Endodermal cell (in vitro differentiated cells): ENCODE measurements around the gene DENND10. TPM values are rescaled to one million over a fixed set of nuclear protein-coding genes. Genes with fewer than 3 reads are reported as not detected.
A peak's percentile ranks its signal among the peaks of the same experiment; 100 is the strongest.

ENCODE experiments used
- DNase-seq: peaks from one replicate; pipeline ENCODE4 v3.0.0-alpha.2; 2017
- H3K27ac ChIP-seq: 2 replicates; pipeline ENCODE4 v1.5.1; 2013; ENCODE audit warnings: mild to moderate bottlenecking, low read depth, low read length, moderate library complexity
- H3K27me3 ChIP-seq: 2 replicates; pipeline ENCODE4 v1.6.1; 2013; ENCODE audit warnings: mild to moderate bottlenecking, low read length, moderate library complexity; ENCODE audit not compliant: insufficient read depth, control insufficient read depth, poor library complexity, severe bottlenecking
- H3K36me3 ChIP-seq: 2 replicates; pipeline ENCODE4 v1.7.0; 2013; ENCODE audit warnings: mild to moderate bottlenecking, low read length, moderate library complexity; ENCODE audit not compliant: control insufficient read depth, insufficient read depth
- H3K4me1 ChIP-seq: one replicate; pipeline ENCODE4 v1.7.0; 2013; ENCODE audit warnings: low read length; ENCODE audit not compliant: control insufficient read depth, insufficient read depth
- H3K4me3 ChIP-seq: 2 replicates; pipeline ENCODE4 v1.5.1; 2013; ENCODE audit warnings: mild to moderate bottlenecking, low read length, moderate library complexity
- H3K9ac ChIP-seq: 2 replicates; pipeline ENCODE4 v1.6.1; 2013; ENCODE audit warnings: mild to moderate bottlenecking, low read length, moderate library complexity; ENCODE audit not compliant: poor library complexity, severe bottlenecking; ENCODE audit errors: extremely low read depth
- H3K9me3 ChIP-seq: 2 replicates; pipeline ENCODE4 v1.6.1; 2013; ENCODE audit warnings: mild to moderate bottlenecking, low read length, moderate library complexity; ENCODE audit not compliant: control insufficient read depth
- H3K27ac Mint-ChIP-seq: 2 replicates; pipeline ENCODE4 v1.8.0; 2020; ENCODE audit warnings: mixed read lengths
- H3K27me3 Mint-ChIP-seq: 2 replicates; pipeline ENCODE4 v1.8.0; 2021; ENCODE audit warnings: mild to moderate bottlenecking, mixed read lengths; ENCODE audit not compliant: insufficient read depth
- H3K36me3 Mint-ChIP-seq: 2 replicates; pipeline ENCODE4 v1.8.0; 2020; ENCODE audit warnings: low read depth, mixed read lengths
- H3K4me1 Mint-ChIP-seq: 2 replicates; pipeline ENCODE4 v1.8.0; 2020; ENCODE audit warnings: mixed read lengths
- H3K4me3 Mint-ChIP-seq: 2 replicates; pipeline ENCODE4 v1.8.0; 2020; ENCODE audit warnings: mild to moderate bottlenecking, moderate library complexity, mixed read lengths
- H3K9me3 Mint-ChIP-seq: 2 replicates; pipeline ENCODE4 v1.8.0; 2020; ENCODE audit warnings: mild to moderate bottlenecking, mixed read lengths
- WGBS, 2 experiments: methylation state at CpG; one replicate each; pipeline versions ENCODE4 v1.1.5 to v1.1.7; 2013; ENCODE audit warnings: missing lambda C conversion rate in 2 of 2, mixed read lengths in 1 of 2; ENCODE audit not compliant: insufficient coverage in 1 of 2, insufficient read length in 1 of 2; 5-methylcytosine and 5-hydroxymethylcytosine counted together
- total RNA-seq, 2 donors: library from RNA; stranded (reverse); fragmentation: NEBNext Ultra II Directional in 1 of 2; extraction: Animal tissue kit (Norgen Biotek cat#: 25700) in 1 of 2; gene quantifications; 2 replicates in 1 of 2; 3 replicates in 1 of 2; pipeline ENCODE4 v1.2.1, GENCODE V29; 2021
- TF ChIP-seq, protein P1 (sequence below): fragments of 200-600 bp; sonication (generic); conservative IDR thresholded peaks from 2 replicates; pipeline ENCODE4 v1.5.0; 2021; ENCODE audit warnings: antibody characterized with exemption, mild to moderate bottlenecking

The DENND10 gene
- total RNA-seq, 2 donors from 2014 or later: 76.1 to 91.2 TPM

DNA sequence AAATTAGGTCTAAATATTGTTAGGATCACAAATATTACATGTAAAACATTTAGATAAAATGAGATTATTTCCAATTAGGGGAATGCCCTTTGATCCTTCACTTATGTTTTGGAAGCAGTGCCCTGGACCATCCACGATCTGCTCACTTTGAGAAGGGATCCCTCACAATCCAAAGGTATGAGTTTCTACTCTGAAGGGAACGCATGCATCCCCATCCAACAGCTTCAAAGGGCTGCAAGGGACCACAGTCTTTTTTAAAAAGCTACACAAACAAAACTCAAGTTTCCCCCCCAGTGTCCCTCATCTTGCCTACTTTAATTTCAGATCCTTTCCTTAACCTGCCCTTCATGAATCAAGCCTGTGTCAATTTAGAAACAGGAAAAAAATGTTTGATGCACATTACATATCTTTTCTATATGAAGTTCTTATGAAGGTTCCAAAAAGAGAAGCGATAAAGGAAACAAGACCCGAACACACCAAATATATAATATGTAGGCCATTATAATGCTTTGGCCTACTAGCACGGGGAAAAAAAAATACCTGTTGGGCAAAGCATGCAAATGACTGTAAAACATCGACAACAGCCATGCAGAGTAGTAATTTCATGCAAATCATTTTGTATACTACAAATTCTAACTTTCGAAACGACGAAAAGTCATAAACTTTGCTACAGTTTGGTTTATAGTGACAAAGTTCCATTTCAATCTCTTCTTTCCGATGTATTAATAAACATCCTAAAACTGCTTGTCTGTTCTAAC lies 25.3 kb upstream of the DENND10 start:
- Histone ChIP-seq H3K4me1 (no peaks in the 10 kb centered on the region), H3K9me3 (no peaks in the 10 kb centered on the region), H3K4me3 (peak overlapping the region; percentile 100), H3K9ac (peak overlapping the region; percentile 99), H3K27ac (no peak overlapping the region), H3K27me3 (no peaks in the 10 kb centered on the region), H3K36me3 (peaks cover 45% of the 10 kb centered on the region)
- 49 to 62% methylated on average over 6 to 8 of the region's 10 CpGs for WGBS, 2 experiments
- DNase-seq: no peak
- H3K9me3 Mint-ChIP-seq: no peaks in the 10 kb centered on the region
- H3K4me1 Mint-ChIP-seq: peaks cover 16% of the 10 kb centered on the region
- TF ChIP-seq, protein P1, sequence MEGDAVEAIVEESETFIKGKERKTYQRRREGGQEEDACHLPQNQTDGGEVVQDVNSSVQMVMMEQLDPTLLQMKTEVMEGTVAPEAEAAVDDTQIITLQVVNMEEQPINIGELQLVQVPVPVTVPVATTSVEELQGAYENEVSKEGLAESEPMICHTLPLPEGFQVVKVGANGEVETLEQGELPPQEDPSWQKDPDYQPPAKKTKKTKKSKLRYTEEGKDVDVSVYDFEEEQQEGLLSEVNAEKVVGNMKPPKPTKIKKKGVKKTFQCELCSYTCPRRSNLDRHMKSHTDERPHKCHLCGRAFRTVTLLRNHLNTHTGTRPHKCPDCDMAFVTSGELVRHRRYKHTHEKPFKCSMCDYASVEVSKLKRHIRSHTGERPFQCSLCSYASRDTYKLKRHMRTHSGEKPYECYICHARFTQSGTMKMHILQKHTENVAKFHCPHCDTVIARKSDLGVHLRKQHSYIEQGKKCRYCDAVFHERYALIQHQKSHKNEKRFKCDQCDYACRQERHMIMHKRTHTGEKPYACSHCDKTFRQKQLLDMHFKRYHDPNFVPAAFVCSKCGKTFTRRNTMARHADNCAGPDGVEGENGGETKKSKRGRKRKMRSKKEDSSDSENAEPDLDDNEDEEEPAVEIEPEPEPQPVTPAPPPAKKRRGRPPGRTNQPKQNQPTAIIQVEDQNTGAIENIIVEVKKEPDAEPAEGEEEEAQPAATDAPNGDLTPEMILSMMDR: no peak
- no peaks in the 10 kb centered on the region for H3K27me3 Mint-ChIP-seq
- H3K4me3 Mint-ChIP-seq: peak overlapping the region; percentile 91
- H3K36me3 Mint-ChIP-seq: peaks cover 16% of the 10 kb centered on the region
- peak overlapping the region; percentile 99 for H3K27ac Mint-ChIP-seq

DNA sequence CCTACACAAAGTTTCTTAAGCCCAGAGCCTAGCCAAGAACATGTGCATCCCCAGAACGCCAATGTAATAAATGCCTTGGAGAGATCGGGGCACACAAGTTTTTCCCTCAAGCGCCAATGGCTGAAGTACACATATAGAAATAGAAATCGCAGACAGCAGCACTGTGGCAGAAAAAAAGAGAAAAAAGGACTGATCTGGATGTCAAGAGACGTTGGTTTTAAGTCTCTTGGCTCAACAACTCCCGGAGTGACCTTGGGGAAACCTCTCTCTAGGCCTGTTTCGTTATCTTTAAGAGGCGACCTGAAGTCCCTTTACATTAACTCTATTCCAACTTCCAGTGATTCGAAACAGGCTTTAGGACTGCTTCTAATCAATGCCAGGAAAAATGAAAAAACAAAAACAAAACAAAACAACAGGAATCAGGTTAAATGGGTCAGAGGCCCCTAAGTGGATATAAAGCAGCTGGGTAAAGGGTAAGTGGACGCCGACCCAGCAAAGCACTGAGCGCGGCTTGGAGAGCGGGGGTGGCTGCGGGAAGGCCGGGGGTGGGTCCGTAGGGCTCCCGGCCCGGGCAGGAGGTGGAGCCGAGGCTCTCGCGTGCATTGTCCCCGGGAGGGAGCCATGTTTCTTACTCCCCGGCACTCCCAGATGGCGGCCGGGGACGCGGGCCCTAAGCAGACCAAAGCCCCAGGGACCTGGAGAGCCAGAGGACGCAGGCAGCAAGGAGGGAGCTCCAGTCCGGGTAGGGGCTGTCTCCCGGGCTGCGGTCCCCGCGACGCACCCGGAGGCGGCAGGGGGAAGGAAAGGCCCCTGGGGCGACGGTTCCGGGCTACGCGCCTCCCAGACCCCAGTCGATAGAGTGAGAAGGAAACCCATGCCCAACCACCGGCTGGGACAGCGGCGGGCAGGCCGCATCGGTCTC lies 24.1 kb upstream of the DENND10 start:
- Mint-ChIP-seq H3K4me3 (peak overlapping the region; percentile 91), H3K9me3 (no peaks in the 10 kb centered on the region), H3K4me1 (peaks cover 20% of the 10 kb centered on the region), H3K27ac (peak overlapping the region; percentile 99), H3K36me3 (peaks cover 11% of the 10 kb centered on the region), H3K27me3 (no peaks in the 10 kb centered on the region)
- TF ChIP-seq, protein P1: no peak
- H3K9ac ChIP-seq: peak overlapping the region; percentile 99
- no peaks in the 10 kb centered on the region for H3K4me1 ChIP-seq
- WGBS, 2 experiments: 1% methylated on average over 25 to 48 of the region's 48 CpGs
- peak overlapping the region; percentile 100 for H3K4me3 ChIP-seq
- H3K27me3 ChIP-seq: no peaks in the 10 kb centered on the region
- peak overlapping the region; percentile 91 for H3K27ac ChIP-seq
- DNase-seq: peak; percentile 73
- H3K36me3 ChIP-seq: peaks cover 38% of the 10 kb centered on the region
- no peaks in the 10 kb centered on the region for H3K9me3 ChIP-seq

DNA sequence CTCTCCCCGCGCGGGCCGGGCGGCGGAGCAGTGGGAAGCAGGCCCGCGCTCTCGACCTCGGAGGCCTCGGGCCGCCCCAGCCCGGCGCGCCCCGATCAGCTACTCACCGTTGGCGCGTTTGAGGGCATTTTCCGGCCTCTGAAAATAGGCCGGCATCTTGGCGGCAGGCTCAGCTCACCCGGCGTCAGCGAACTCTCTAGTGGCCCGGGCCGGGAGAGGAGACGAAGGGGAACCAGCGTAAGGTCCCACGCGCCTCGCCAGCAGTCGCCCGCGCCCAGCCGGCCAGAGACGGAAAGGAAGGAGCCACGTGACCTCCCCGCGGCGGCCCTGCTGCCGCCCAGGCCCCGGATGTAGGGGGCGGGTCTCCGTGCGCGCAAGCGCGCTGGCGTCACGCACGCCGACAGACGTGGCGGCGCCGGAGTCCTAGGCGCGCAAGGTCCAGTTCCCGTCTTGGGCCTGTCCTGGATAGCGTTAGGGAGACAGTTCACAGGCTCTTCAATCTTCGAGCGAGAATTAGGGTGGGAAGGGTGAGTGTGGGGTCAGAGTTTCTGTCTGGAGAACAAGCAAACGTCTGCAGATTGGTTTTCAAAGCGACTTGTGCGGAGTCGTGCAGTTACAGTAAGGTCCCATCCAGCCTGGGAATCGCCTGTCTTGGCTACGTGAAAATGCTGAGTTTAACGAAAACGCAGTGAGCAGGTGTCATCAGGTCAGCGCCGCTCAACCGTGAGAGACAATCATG lies 23.2 kb upstream of the DENND10 start, which contains the start of gene EIF3A:
TSS of gene EIF3A (minus strand) at position 297 of the 739 bp plus-strand sequence. CDS start at position 156, 141 bp downstream.
- Histone ChIP-seq H3K27ac (peak within 1 kb of the TSS; percentile 91), H3K36me3 (peaks cover 33% of the 10 kb centered on the region), H3K4me1 (no peaks in the 10 kb centered on the region), H3K9ac (peak within 1 kb of the TSS; percentile 99), H3K9me3 (no peaks in the 10 kb centered on the region), H3K27me3 (no peaks in the 10 kb centered on the region), H3K4me3 (peak within 1 kb of the TSS; percentile 100)
- Mint-ChIP-seq H3K4me3 (peak within 1 kb of the TSS; percentile 91), H3K36me3 (peaks cover 11% of the 10 kb centered on the region), H3K9me3 (no peaks in the 10 kb centered on the region), H3K27me3 (no peaks in the 10 kb centered on the region), H3K27ac (peak within 1 kb of the TSS; percentile 99), H3K4me1 (peaks cover 23% of the 10 kb centered on the region)
- WGBS, 2 experiments: 0% methylated on average over 35 to 74 of the region's 74 CpGs
- DNase-seq: peak; percentile 96
- TF ChIP-seq, protein P1: no peak
